ENCODE measurements around the gene PNMT.

Gene PNMT

GRCh38 chr17:39667945-39668924 is at the start of gene PNMT:
PNMT (plus strand) TSS chr17:39668453; CDS start chr17:39668476, 23 bp downstream.
- Histone ChIP-seq H3K4me1 (ENCODE audit: insufficient read depth, low read length) (peaks cover 31% of the 10 kb centered on the region), H3K9ac (ENCODE audit: low read depth, low read length) (peak within 1 kb of the TSS; percentile 53), H3K36me3 (ENCODE audit: insufficient read depth, low read length) (no peaks in the 10 kb centered on the region), H3K9me3 (ENCODE audit: control insufficient read depth, insufficient read depth, low read length) (no peaks in the 10 kb centered on the region)

- Histone ChIP-seq H3K36me3 (ENCODE audit: insufficient read depth, low read length) (no peaks in the 10 kb centered on the region), H3K9ac (ENCODE audit: low read depth, low read length) (no peak overlapping the region), H3K4me1 (ENCODE audit: insufficient read depth, low read length) (peaks cover 3% of the 10 kb centered on the region; the same call in 1 of the 2 replicates), H3K9me3 (ENCODE audit: control insufficient read depth, insufficient read depth, low read length) (no peaks in the 10 kb centered on the region)
Measured at GRCh38 chr17:39618956-39619785, 49.1 kb upstream of the PNMT start.

GRCh38 chr17:39619786-39620101 is 48.5 kb upstream of the PNMT start:
- Histone ChIP-seq H3K9ac (ENCODE audit: low read depth, low read length) (no peak overlapping the region), H3K36me3 (ENCODE audit: insufficient read depth, low read length) (no peaks in the 10 kb centered on the region), H3K9me3 (ENCODE audit: control insufficient read depth, insufficient read depth, low read length) (no peaks in the 10 kb centered on the region), H3K4me1 (ENCODE audit: insufficient read depth, low read length) (peaks cover 3% of the 10 kb centered on the region; the same call in 1 of the 2 replicates)

- Histone ChIP-seq H3K4me1 (ENCODE audit: insufficient read depth, low read length) (peaks cover 3% of the 10 kb centered on the region; the same call in 1 of the 2 replicates), H3K36me3 (ENCODE audit: insufficient read depth, low read length) (no peaks in the 10 kb centered on the region), H3K9ac (ENCODE audit: low read depth, low read length) (no peak overlapping the region), H3K9me3 (ENCODE audit: control insufficient read depth, insufficient read depth, low read length) (no peaks in the 10 kb centered on the region)
Measured at GRCh38 chr17:39621523-39622379, 46.5 kb upstream of the PNMT start.

GRCh38 chr17:39622380-39623006 is 45.8 kb upstream of the PNMT start:
- H3K9me3 ChIP-seq (ENCODE audit: control insufficient read depth, insufficient read depth, low read length) = no peaks in the 10 kb centered on the region
- no peak overlapping the region for H3K9ac ChIP-seq (ENCODE audit: low read depth, low read length)
- no peaks in the 10 kb centered on the region for H3K36me3 ChIP-seq (ENCODE audit: insufficient read depth, low read length)
- H3K4me1 ChIP-seq (ENCODE audit: insufficient read depth, low read length) = peaks cover 3% of the 10 kb centered on the region; the same call in 1 of the 2 replicates

GRCh38 chr17:39623356-39623950 is 44.8 kb upstream of the PNMT start:
- Histone ChIP-seq H3K4me1 (ENCODE audit: insufficient read depth, low read length) (peaks cover 11% of the 10 kb centered on the region; the same call in 1 of the 2 replicates), H3K36me3 (ENCODE audit: insufficient read depth, low read length) (no peaks in the 10 kb centered on the region), H3K9ac (ENCODE audit: low read depth, low read length) (no peak overlapping the region), H3K9me3 (ENCODE audit: control insufficient read depth, insufficient read depth, low read length) (no peaks in the 10 kb centered on the region)

- Histone ChIP-seq H3K9me3 (ENCODE audit: control insufficient read depth, insufficient read depth, low read length) (no peaks in the 10 kb centered on the region), H3K36me3 (ENCODE audit: insufficient read depth, low read length) (no peaks in the 10 kb centered on the region), H3K9ac (ENCODE audit: low read depth, low read length) (no peak overlapping the region), H3K4me1 (ENCODE audit: insufficient read depth, low read length) (peaks cover 16% of the 10 kb centered on the region; the same call in 1 of the 2 replicates)
Measured at GRCh38 chr17:39624313-39624712, 43.9 kb upstream of the PNMT start.

GRCh38 chr17:39625198-39625785 is 43.0 kb upstream of the PNMT start:
- Histone ChIP-seq H3K9ac (ENCODE audit: low read depth, low read length) (no peak overlapping the region), H3K36me3 (ENCODE audit: insufficient read depth, low read length) (no peaks in the 10 kb centered on the region), H3K4me1 (ENCODE audit: insufficient read depth, low read length) (peaks cover 21% of the 10 kb centered on the region), H3K9me3 (ENCODE audit: control insufficient read depth, insufficient read depth, low read length) (no peaks in the 10 kb centered on the region)

- Histone ChIP-seq H3K9ac (ENCODE audit: low read depth, low read length) (peak within 1 kb of the TSS; percentile 69; the same call in 1 of the 2 replicates), H3K36me3 (ENCODE audit: insufficient read depth, low read length) (no peaks in the 10 kb centered on the region), H3K9me3 (ENCODE audit: control insufficient read depth, insufficient read depth, low read length) (no peaks in the 10 kb centered on the region), H3K4me1 (ENCODE audit: insufficient read depth, low read length) (peaks cover 28% of the 10 kb centered on the region)
Measured at GRCh38 chr17:39626171-39627046, 41.8 kb upstream of the PNMT start, which contains the start of gene PPP1R1B. PPP1R1B (plus strand) TSS chr17:39626952; CDS start chr17:39627393, 441 bp downstream.

- Histone ChIP-seq H3K9ac (ENCODE audit: low read depth, low read length) (peak overlapping the region; percentile 69; the same call in 1 of the 2 replicates), H3K9me3 (ENCODE audit: control insufficient read depth, insufficient read depth, low read length) (no peaks in the 10 kb centered on the region), H3K36me3 (ENCODE audit: insufficient read depth, low read length) (no peaks in the 10 kb centered on the region), H3K4me1 (ENCODE audit: insufficient read depth, low read length) (peaks cover 35% of the 10 kb centered on the region)
Measured at GRCh38 chr17:39627047-39627711, 41.1 kb upstream of the PNMT start.

GRCh38 chr17:39627712-39628516 is 40.3 kb upstream of the PNMT start:
- no peaks in the 10 kb centered on the region for H3K9me3 ChIP-seq (ENCODE audit: control insufficient read depth, insufficient read depth, low read length)
- H3K36me3 ChIP-seq (ENCODE audit: insufficient read depth, low read length) = no peaks in the 10 kb centered on the region
- no peak overlapping the region for H3K9ac ChIP-seq (ENCODE audit: low read depth, low read length)
- peaks cover 41% of the 10 kb centered on the region for H3K4me1 ChIP-seq (ENCODE audit: insufficient read depth, low read length)

Measured in ES-I3 (cell line).